Stimulated activated CD8-positive, alpha-beta memory T cell treated with anti-CD3 and anti-CD28 coated beads, Interleukin-7, amount 100 ng/mL, for 4 hours (primary cell): Measurements from ENCODE around the gene MORF4L1.
"Not testable (repeated sequence)": the region's sequence is repeated elsewhere in the genome, so short reads cannot be mapped to it uniquely, and the experiment has no call there.

Experiments
- DNase-seq, 2 donors: peaks; one replicate each; pipeline ENCODE4 v3.0.0-alpha.2; 2020; ENCODE audit warnings: low read depth in 2 of 2

Gene MORF4L1

DNA sequence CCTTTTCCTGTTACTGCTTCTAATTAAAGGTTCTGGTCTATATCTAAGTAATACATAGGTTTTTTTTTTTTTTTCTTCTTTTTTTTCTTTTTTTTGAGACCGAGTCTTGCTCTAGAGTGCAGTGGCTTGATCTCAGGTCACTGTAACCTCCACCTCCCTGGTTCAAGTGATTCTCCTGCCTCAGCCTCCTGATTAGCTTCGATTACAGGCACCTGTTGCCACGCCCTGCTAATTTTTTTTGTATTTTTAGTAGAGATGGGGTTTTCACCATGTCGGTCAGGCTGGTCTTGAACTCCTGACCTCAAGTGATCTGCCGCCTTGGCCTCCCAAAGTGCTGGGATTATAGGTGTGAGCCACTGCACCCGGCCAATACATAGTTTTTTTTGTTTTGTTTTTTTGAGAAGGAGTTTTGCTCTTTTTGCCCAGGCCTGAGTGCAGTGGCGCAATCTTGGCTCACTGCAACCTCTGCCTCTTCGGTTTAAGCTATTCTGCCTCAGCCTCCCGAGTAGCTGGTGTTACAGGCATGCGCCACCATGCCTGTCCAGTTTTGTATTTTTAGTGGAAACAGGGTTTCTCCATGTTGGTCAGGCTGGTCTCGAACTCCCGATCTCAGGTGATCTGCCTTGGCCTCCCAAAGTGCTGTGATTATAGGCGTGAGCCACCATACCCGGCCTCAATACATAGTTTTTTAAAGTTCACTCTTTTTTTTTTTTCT lies 28.3 kb downstream of the MORF4L1 start:
- DNase-seq = not testable (repeated sequence)

- not testable (repeated sequence) for DNase-seq
Measured at GRCh38 chr15:78902281-78903032, 29.8 kb downstream of the MORF4L1 start.

- no peak for DNase-seq
Measured at GRCh38 chr15:78904599-78905358, 32.1 kb downstream of the MORF4L1 start.

DNA sequence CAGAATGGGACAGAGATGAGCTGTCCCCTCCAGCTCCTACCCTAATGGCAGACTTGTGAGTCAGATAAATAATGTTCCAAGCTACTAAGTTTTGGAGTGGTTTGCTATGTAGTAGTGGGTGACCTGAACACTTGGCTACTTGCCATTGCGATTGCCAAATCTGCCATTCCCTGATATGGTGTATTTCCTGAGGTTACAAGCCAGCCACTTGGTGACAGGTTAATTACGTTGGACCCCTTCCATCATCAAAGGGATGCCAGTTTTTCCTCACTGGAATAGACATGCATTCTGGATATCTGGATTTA lies 33.6 kb downstream of the MORF4L1 start:
- DNase-seq = no peak

DNA sequence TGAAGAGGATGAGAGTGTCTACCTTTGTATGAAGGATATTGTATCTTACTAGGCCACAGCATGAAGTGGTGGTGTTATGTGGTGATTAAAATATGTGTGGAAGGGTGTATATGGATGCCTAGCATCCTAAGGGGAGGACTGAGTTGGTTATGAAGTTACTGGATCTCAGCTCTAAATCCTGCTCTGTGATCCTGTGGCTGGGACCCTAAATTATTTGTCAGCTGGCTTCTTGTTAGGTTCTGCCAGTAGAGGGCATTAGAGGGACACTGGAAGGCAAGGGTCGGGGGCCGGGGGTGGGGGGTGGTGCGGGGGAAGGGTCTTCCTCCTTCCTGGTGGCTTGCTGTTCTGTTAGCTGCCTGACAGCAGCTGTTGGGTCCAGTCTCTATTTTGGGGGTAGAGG lies 34.9 kb downstream of the MORF4L1 start:
- DNase-seq = no peak

- DNase-seq = no peak
Measured at GRCh38 chr15:78909160-78909695, 36.5 kb downstream of the MORF4L1 start.

GRCh38 chr15:78909791-78910228 lies 37.1 kb downstream of the MORF4L1 start:
- no peak for DNase-seq

- no peak for DNase-seq
Measured at GRCh38 chr15:78910271-78910670, 37.6 kb downstream of the MORF4L1 start.

- DNase-seq = no peak
Measured at GRCh38 chr15:78912316-78912715, 39.6 kb downstream of the MORF4L1 start.

DNA sequence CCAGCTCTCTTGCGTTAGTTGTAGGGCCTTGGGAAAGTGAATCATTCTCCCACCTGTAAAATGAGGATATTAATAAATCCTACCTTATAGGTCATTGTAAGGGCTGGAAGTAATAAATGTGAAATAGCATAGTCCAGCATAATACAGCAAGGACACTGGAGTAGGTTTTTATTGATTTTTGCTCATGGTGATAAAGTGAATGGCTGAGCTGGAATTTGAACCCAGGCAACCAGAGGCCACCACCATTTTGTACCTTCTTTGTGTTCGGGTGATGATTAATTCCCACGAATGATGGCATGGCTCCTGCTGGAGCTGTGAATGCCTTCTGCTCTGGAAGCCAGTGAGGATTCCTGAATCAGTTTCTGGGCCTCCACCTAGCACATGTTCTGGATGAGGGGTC lies 40.3 kb downstream of the MORF4L1 start:
- no peak for DNase-seq

DNA sequence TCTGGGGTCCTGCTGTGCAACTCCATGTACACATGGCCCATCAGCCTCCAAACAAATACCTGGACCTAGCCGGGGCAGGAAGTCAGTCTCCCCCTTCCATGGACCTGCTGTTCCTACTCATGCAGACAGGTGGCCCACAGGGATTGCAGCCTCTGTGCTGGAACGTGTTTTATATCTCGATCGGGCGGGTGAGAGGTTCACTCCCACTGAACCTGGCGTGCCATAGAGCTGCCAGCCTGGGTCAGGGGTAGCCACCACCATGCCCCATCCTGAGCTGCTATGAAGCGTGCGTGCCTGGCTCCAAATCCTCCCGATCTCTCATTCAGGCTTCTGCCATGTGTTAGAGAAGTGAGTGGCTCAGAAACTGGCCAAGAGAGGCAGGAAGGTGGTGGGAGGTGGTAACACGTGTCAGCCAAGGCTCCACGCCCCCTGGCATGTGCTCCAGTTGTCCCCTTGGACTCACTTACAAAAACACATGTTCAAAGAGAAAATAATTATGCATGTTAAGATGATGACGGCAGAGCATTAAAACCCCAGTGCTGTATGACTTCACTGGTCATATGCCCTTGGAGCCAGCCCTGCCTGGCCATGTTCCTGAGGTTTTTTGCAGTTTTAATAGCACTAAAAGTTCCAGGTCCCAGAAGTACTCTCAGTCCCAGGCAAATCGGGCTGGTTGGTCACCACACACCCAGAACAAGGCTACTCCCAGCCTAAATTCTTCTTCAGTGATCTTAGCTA lies 41.5 kb downstream of the MORF4L1 start:
- DNase-seq = no peak

GRCh38 chr15:78915341-78916087 lies 42.8 kb downstream of the MORF4L1 start:
- DNase-seq = no peak

- no peak for DNase-seq
Measured at GRCh38 chr15:78916088-78916487, 43.4 kb downstream of the MORF4L1 start.

GRCh38 chr15:78917888-78918287 lies 45.2 kb downstream of the MORF4L1 start:
- no peak for DNase-seq

DNA sequence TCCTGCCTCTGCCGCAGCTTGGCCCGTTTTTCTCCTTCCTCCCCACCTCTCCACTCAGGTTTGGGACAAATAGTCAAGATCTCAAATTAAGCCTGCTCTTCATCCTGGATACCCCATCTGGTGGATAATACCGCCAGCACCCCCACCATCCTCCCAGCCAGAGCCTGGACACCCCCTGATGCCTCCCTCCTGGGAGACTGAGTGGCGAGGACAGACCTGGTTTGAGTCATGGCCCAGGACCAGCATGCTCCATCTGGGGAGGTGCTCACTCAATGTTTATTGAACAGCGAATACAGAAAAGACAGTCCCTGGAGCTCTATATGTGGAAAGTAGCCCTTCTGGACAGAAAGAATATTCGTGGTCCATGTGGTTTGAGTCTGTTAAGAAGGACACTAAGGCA lies 48.8 kb downstream of the MORF4L1 start:
- no peak for DNase-seq

GRCh38 chr15:78921940-78922339 lies 49.2 kb downstream of the MORF4L1 start:
- DNase-seq = no peak

DNA sequence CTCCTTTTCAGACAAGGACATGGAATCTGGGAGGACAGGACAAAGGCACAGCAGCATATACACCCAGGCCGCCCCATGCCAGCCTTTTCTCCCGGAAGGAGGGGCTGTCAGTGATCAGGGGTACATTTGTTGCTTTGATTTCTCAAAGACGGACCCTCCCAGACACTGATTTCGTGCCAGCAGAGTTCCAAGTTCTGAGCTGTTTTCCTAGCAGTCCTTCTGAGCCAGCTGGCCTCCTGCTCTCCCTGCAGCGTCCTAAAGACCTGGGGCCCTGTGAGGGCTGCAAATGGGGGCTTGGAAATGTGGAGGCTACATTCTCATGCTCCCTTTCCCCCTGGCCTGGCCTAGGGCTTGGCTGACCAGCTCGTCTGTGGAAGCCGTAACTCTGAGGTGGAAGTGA lies 49.8 kb downstream of the MORF4L1 start:
- no peak for DNase-seq

- DNase-seq = no peak
Measured at GRCh38 chr15:78923015-78923414, 50.3 kb downstream of the MORF4L1 start.

- DNase-seq = no peak
Measured at GRCh38 chr15:78923480-78924360, 51.0 kb downstream of the MORF4L1 start.

DNA sequence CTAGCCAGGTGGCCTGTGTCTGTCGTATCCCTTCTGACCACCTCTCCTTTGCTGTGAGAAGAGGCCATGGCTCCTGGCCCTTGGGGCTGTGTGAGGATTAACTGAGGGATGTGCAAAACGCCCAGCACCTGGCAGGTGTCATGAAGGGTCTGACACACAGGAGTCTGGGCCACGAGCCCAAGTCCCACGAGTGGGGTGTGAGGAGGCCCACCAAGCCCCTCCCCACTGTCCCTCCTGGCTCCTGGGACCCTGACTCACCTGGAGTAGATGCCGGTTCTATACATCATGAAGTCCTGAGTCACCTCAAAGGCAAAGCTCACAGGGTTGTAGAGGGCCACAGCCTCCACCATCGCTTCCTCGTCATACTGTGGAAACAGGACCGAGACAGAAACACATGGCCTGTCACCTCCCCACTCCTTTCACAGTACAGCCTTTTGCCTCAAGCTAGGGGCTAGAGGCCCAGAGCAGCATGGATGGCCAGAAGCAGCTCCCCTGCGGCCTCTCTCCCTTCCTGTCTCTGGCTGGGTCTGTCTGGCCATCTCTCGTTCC lies 52.5 kb downstream of the MORF4L1 start:
- DNase-seq = no peak
